ENCODE results near the gene ESF1.

- TF ChIP-seq CTCF (IDR thresholded peaks at IDR 0.05) (no peak), POLR2A (IDR thresholded peaks at IDR 0.05) (no peak)
Observed at GRCh38 chr20:13756551-13756950, 28.2 kb downstream of the ESF1 start.
